Smooth muscle cell (in vitro differentiated cells): ENCODE results near the gene MS4A6E. TPM values are rescaled to one million over a fixed set of nuclear protein-coding genes. Genes with fewer than 3 reads are reported as not detected.

Experiments
- DNase-seq: peaks from one replicate; lab custom pipeline; 2025; ENCODE audit not compliant: unreplicated experiment; lab: John Stamatoyannopoulos, UW
- H2AFZ ChIP-seq: fragments of 200-600 bp; sonication (generic); 2 replicates; pipeline ENCODE4 v1.6.0; 2016; ENCODE audit warnings: antibody characterized with exemption, low read depth, mild to moderate bottlenecking
- H3F3A ChIP-seq: fragments of 200-600 bp; sonication (generic); 2 replicates; pipeline ENCODE4 v1.6.0; 2017; ENCODE audit warnings: antibody characterized with exemption, low read depth
- H3K27ac ChIP-seq: fragments of 200-600 bp; sonication (generic); 2 replicates; pipeline ENCODE4 v1.5.1; 2016; ENCODE audit warnings: low read depth, mild to moderate bottlenecking
- H3K27me3 ChIP-seq: fragments of 200-600 bp; sonication (generic); 2 replicates; pipeline ENCODE4 v1.6.1; 2016; ENCODE audit warnings: low read depth, mild to moderate bottlenecking
- H3K36me3 ChIP-seq: fragments of 200-600 bp; sonication (generic); 2 replicates; pipeline ENCODE4 v1.5.1; 2016; ENCODE audit warnings: low read depth
- H3K4me1 ChIP-seq: fragments of 200-600 bp; sonication (generic); 2 replicates; pipeline ENCODE4 v1.5.1; 2016; ENCODE audit warnings: low read depth
- H3K4me2 ChIP-seq: fragments of 200-600 bp; sonication (generic); 2 replicates; pipeline ENCODE4 v1.6.0; 2016; ENCODE audit warnings: mild to moderate bottlenecking
- H3K4me3 ChIP-seq: fragments of 200-600 bp; sonication (generic); 2 replicates; pipeline ENCODE4 v1.5.1; 2016; ENCODE audit warnings: mild to moderate bottlenecking
- H3K79me2 ChIP-seq: fragments of 200-600 bp; sonication (generic); 2 replicates; pipeline ENCODE4 v1.6.0; 2016; ENCODE audit warnings: low read depth, mild to moderate bottlenecking
- H3K9ac ChIP-seq: fragments of 200-600 bp; sonication (generic); 2 replicates; pipeline ENCODE4 v1.6.0; 2016; ENCODE audit warnings: low read depth
- H3K9me3 ChIP-seq: fragments of 200-600 bp; sonication (generic); replicated peaks from 2 replicates; pipeline ENCODE4 v1.5.1; 2016; ENCODE audit warnings: low read depth
- H4K20me1 ChIP-seq: fragments of 200-600 bp; sonication (generic); 2 replicates; pipeline ENCODE4 v1.6.0; 2016; ENCODE audit warnings: low read depth
- WGBS: methylation state at CpG from one replicate; pipeline ENCODE4 v1.1.7; 2016; ENCODE audit warnings: low lambda C conversion rate; 5-methylcytosine and 5-hydroxymethylcytosine counted together
- polyA plus RNA-seq: library from polyadenylated mRNA; unstranded; fragments of >200 nt; fragmentation: Nextera tagmentation; extraction: Ambion mirVana; gene quantifications from 2 replicates; pipeline ENCODE4 v1.2.1, GENCODE V29; 2016
- total RNA-seq: library from RNA; depleted of rRNA; stranded (reverse); fragments of >200 nt; gene quantifications from 2 replicates; pipeline ENCODE4 v1.2.3, GENCODE V29; 2014
- TF ChIP-seq, protein P1 (sequence below): fragments of 200-600 bp; sonication (generic); IDR thresholded peaks from 2 replicates; pipeline ENCODE4 v1.5.1; 2017; ENCODE audit warnings: borderline replicate concordance, mild to moderate bottlenecking, antibody characterized with exemption; ENCODE audit not compliant: insufficient read depth, poor library complexity, severe bottlenecking

The MS4A6E gene
- total and polyA plus RNA-seq, 2 experiments from 2014 or later, result not detected

DNA sequence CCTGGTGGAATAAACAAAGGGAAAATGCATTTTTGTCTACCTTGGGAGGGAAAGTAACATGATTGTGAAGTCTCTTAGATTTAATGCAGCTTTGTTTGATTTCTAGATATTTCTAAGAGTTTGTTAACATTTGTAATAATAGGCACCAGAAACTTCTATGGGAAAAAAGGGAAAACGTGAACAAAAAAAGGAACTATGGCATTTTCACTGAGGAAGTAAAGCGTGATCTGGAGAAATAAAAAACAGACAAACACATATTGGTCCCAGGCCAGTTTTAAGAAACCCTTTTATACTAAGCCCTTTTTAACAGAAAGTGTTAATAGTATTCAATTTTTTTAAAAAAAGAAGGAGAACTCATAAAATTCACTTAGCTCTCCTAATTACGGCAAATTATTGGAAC lies 44.3 kb downstream of the MS4A6E start:
- no peaks in the 10 kb centered on the region for H3K36me3 ChIP-seq
- no peak for DNase-seq
- H4K20me1 ChIP-seq, result no peaks in the 10 kb centered on the region
- no peaks in the 10 kb centered on the region for H3K4me1 ChIP-seq
- no peaks in the 10 kb centered on the region for H3K27me3 ChIP-seq
- H3F3A ChIP-seq, result no peaks in the 10 kb centered on the region
- 86% methylated on average over 3 of the region's 3 CpGs for WGBS
- H3K79me2 ChIP-seq, result no peaks in the 10 kb centered on the region
- H3K4me2 ChIP-seq, result peak overlapping the region; percentile 10
- H2AFZ ChIP-seq, result no peak overlapping the region
- H3K9me3 ChIP-seq, result no peaks in the 10 kb centered on the region
- TF ChIP-seq, protein P1, sequence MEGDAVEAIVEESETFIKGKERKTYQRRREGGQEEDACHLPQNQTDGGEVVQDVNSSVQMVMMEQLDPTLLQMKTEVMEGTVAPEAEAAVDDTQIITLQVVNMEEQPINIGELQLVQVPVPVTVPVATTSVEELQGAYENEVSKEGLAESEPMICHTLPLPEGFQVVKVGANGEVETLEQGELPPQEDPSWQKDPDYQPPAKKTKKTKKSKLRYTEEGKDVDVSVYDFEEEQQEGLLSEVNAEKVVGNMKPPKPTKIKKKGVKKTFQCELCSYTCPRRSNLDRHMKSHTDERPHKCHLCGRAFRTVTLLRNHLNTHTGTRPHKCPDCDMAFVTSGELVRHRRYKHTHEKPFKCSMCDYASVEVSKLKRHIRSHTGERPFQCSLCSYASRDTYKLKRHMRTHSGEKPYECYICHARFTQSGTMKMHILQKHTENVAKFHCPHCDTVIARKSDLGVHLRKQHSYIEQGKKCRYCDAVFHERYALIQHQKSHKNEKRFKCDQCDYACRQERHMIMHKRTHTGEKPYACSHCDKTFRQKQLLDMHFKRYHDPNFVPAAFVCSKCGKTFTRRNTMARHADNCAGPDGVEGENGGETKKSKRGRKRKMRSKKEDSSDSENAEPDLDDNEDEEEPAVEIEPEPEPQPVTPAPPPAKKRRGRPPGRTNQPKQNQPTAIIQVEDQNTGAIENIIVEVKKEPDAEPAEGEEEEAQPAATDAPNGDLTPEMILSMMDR, result no peak
- peak overlapping the region; percentile 22 for H3K27ac ChIP-seq
- no peak overlapping the region for H3K4me3 ChIP-seq
- H3K9ac ChIP-seq, result no peak overlapping the region

DNA sequence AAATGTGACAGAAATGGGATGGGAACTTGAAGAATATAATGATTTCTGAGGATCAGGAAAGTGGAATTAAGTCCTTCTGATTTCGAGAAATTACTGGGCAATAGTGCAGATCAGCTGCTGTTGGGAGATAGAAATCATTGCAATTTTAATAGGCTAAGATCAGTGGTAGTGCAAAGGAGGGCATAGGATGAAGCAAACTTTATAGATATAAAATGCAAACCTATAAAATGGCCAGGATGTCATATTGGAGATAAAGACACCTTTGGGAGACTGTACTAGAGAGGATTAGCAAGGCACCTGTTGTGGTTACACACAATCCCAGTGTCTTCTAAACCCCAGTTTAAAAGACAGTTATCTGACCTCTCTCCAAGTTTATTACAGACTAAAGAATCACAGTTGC lies 44.8 kb downstream of the MS4A6E start:
- TF ChIP-seq, protein P1, result no peak
- 79% methylated on average over 1 of the region's 1 CpG for WGBS

DNA sequence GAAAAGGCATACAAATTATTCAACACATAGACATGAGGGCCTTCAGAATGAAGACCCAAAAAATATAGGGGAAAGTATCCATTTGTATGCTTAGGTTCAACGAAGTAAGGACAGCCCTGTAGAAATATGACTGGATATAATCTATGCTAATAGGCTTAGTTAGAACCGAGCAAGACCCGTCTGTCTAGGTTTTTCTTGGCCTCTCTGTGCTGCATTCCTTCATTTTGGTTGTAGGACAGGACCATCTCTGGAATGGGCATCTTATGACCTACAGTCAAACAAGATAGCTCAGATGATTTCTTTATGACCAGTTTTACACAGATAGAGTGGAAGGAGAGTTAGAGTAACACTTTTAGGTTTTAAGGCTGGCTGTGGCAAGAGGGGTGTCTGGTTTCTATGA lies 45.7 kb downstream of the MS4A6E start:
- TF ChIP-seq, protein P1, result no peak
- 85% methylated on average over 3 of the region's 3 CpGs for WGBS
- no peaks in the 10 kb centered on the region for H3K9me3 ChIP-seq
- DNase-seq, result no peak
- no peaks in the 10 kb centered on the region for H3K27me3 ChIP-seq
- H3K4me3 ChIP-seq, result no peak overlapping the region
- H4K20me1 ChIP-seq, result no peaks in the 10 kb centered on the region
- no peaks in the 10 kb centered on the region for H3K79me2 ChIP-seq
- H3F3A ChIP-seq, result no peaks in the 10 kb centered on the region
- H3K4me2 ChIP-seq, result no peak overlapping the region
- no peaks in the 10 kb centered on the region for H3K4me1 ChIP-seq
- no peak overlapping the region for H3K9ac ChIP-seq
- H3K27ac ChIP-seq, result no peak overlapping the region
- H3K36me3 ChIP-seq, result no peaks in the 10 kb centered on the region
- no peak overlapping the region for H2AFZ ChIP-seq

More for the DNA sequence above, 44.8 kb downstream of the MS4A6E start:
- H3K9me3 ChIP-seq, result no peaks in the 10 kb centered on the region
- H2AFZ ChIP-seq, result no peak overlapping the region
- no peaks in the 10 kb centered on the region for H3K79me2 ChIP-seq
- H3K4me2 ChIP-seq, result no peak overlapping the region
- no peaks in the 10 kb centered on the region for H4K20me1 ChIP-seq
- no peaks in the 10 kb centered on the region for H3F3A ChIP-seq
- H3K9ac ChIP-seq, result no peak overlapping the region
- H3K4me3 ChIP-seq, result no peak overlapping the region
- no peaks in the 10 kb centered on the region for H3K4me1 ChIP-seq
- no peak for DNase-seq
- H3K36me3 ChIP-seq, result no peaks in the 10 kb centered on the region
- H3K27ac ChIP-seq, result no peak overlapping the region
- H3K27me3 ChIP-seq, result no peaks in the 10 kb centered on the region

DNA sequence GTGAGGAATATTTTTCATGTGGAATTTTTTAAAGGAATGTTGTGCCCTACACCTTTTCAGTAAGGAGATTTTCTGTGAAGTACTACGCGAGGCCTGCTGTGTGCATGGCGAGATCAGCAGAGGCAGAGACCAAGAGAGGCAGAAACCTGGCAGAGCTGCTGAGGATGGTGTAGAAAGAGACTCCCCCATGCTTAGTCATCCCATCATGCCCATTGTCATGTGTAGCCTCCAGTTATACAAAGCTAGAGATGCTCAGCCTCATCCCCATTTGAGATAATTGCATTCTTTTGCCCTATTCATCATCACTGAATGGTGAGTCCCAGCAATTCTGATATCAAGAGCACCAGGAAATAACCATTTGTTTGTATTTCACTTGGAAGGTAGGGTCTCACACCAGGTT lies 48.3 kb downstream of the MS4A6E start:
- Histone ChIP-seq H3K9me3 (no peaks in the 10 kb centered on the region), H3K79me2 (no peaks in the 10 kb centered on the region), H3K9ac (no peak overlapping the region), H3K27ac (no peak overlapping the region), H4K20me1 (no peaks in the 10 kb centered on the region), H2AFZ (no peak overlapping the region), H3K4me2 (no peak overlapping the region), H3K36me3 (no peaks in the 10 kb centered on the region), H3K4me1 (no peaks in the 10 kb centered on the region), H3K27me3 (no peaks in the 10 kb centered on the region), H3K4me3 (no peak overlapping the region), H3F3A (no peaks in the 10 kb centered on the region)
- WGBS, result 94% methylated on average over 3 of the region's 3 CpGs
- no peak for DNase-seq
- TF ChIP-seq, protein P1, result no peak
